DOHH2 (cell line): ENCODE results near the gene NEURL1B.

Experiments
- CTCF ChIP-seq: fragments of 200-600 bp; sonication (generic); IDR thresholded peaks from one replicate; pipeline ENCODE4 v1.5.1; 2014; ENCODE audit warnings: antibody characterized with exemption, mild to moderate bottlenecking, low read depth, low read length; ENCODE audit not compliant: poor library complexity, severe bottlenecking
- EZH2phosphoT487 ChIP-seq: fragments of 200-600 bp; sonication (generic); IDR thresholded peaks from 2 replicates; pipeline ENCODE4 v1.6.1; 2017; ENCODE audit warnings: borderline replicate concordance, mild to moderate bottlenecking, antibody characterized with exemption, low read length, moderate library complexity, mixed read lengths

DNA sequence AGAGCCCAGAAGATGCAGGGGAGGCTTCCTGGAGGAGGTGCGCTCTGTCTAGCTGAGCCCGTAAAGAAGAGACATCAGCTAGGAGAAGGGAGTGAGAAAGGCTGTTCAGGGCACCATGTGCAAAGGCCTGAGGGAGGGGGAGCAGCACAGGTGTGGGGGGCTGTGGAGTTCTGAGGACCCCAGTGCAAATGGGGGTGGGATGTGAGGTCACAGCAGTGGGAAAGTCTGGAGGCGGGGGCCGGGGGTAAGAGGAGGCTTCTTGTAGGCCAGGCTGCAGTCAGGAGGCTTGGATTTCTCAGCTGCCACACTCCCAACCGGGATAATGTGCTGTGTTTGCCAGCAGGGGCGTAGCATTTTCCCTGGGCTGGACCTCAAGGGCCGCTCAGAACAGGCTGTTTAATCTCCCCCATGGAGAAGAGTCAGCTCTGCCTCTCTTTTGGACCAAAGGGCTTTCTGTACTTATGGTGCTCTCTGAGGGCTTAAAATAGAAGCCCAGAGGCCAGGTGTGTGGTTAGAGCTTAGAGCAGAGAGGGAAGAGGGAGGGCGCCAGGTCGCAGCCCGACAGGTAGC, 5.7 kb downstream of the NEURL1B start:
- TF ChIP-seq CTCF (no peak), EZH2phosphoT487 (no peak)
